Lower leg skin (tissue), 4 donors: ENCODE results near the gene ARL6IP6. TPM values are rescaled to one million over a fixed set of nuclear protein-coding genes. Genes with fewer than 3 reads are reported as not detected.

Experiments used
- DNase-seq, 2 donors: peaks; one replicate each; pipeline ENCODE4 v3.0.0-alpha.2; 2019; ENCODE audit warnings: low spot score in 2 of 2
- H3K4me3 ChIP-seq: fragments of 200-600 bp; sonication (generic); 2 replicates; pipeline ENCODE4 v1.5.1; 2017; ENCODE audit warnings: mild to moderate bottlenecking, low read depth; ENCODE audit not compliant: poor library complexity, severe bottlenecking
- POLR2A ChIP-seq, 2 donors: fragments of 450-650 bp; IDR thresholded peaks; one replicate each; pipeline ENCODE4 v1.6.1; 2016 to 2017; ENCODE audit warnings: antibody characterized with exemption in 2 of 2, mild to moderate bottlenecking in 1 of 2, moderate library complexity in 1 of 2
- WGBS, 2 donors: methylation state at CpG; one replicate each; pipeline ENCODE4 v1.1.5; 2018; 5-methylcytosine and 5-hydroxymethylcytosine counted together
- intact Hi-C: fragments of 100-400 bp; cut with DNase I; formaldehyde crosslinking; loops from one replicate; pipeline ENCODE4 v1.15.0; 2023; ENCODE audit warnings: low total_unique reads
- total RNA-seq, 4 donors: library from RNA; depleted of rRNA; stranded (reverse); fragments of >200 nt; gene quantifications; one replicate each; pipeline ENCODE4 v1.1.0, GENCODE V29; 2016
- TF ChIP-seq, protein P1 (sequence below), 3 donors: fragments of 450-650 bp; IDR thresholded peaks; one replicate each; pipeline ENCODE4 v1.5.1; 2016; ENCODE audit warnings: antibody characterized with exemption in 3 of 3, mild to moderate bottlenecking in 3 of 3, moderate library complexity in 2 of 3

Gene ARL6IP6
- 10 to 100 TPM; 33.6 to 45.3 (median 38.6) TPM for total RNA-seq

DNA sequence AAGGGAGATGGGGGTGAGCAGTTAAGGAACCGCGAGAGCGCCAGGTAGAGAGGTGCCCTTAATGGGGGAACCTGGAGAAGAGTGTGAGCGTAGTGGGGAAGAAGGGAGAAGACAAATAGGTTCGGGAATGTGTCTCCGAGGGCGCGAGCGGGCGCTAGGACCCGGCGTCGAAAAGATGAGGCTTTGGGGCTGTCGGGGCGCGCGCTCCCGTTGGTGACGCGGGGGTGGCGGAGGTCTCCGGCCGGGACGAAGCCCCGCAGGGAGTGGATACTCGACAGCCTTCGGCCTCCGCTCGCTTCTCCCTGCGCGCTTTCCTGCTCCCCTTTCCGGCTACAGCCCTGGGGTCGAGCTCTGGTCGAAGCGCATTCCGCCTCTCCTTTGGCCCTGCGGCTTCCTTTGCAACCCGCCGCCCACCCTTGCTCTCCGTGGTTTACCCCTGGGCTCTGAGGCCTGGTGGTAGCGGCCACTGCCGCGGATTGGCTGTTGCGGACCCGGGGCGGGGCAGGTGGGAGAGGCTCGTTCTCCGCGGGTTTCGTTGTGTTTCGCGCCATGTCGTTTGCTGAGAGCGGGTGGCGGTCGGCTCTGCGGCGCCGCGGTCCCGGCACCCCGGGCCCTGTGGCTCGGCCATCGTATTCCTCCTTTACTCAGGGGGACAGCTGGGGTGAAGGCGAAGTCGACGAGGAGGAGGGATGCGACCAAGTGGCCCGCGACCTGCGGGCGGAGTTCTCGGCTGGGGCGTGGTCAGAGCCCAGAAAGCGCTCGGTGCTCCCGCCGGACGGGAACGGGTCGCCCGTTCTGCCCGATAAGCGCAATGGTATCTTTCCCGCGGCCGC is at the start of gene ARL6IP6:
ARL6IP6 (plus strand) TSS at position 545 of the 833 bp plus-strand sequence; CDS start at position 550, 5 bp downstream.
- TF ChIP-seq, protein P1, sequence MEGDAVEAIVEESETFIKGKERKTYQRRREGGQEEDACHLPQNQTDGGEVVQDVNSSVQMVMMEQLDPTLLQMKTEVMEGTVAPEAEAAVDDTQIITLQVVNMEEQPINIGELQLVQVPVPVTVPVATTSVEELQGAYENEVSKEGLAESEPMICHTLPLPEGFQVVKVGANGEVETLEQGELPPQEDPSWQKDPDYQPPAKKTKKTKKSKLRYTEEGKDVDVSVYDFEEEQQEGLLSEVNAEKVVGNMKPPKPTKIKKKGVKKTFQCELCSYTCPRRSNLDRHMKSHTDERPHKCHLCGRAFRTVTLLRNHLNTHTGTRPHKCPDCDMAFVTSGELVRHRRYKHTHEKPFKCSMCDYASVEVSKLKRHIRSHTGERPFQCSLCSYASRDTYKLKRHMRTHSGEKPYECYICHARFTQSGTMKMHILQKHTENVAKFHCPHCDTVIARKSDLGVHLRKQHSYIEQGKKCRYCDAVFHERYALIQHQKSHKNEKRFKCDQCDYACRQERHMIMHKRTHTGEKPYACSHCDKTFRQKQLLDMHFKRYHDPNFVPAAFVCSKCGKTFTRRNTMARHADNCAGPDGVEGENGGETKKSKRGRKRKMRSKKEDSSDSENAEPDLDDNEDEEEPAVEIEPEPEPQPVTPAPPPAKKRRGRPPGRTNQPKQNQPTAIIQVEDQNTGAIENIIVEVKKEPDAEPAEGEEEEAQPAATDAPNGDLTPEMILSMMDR (IDR thresholded peaks at IDR 0.05), result peak in 1 of 3 donors; percentile 82
- peak in 1 of 2 donors; percentile 8 for TF ChIP-seq POLR2A (IDR thresholded peaks at IDR 0.05)
- 0% methylated on average over 68 to 87 of the region's 87 CpGs for WGBS, 2 donors
- H3K4me3 ChIP-seq, result peak within 1 kb of the TSS; percentile 86
- intact Hi-C loops, result no loop called here
- DNase-seq, result peak; percentile 94 to 99

DNA sequence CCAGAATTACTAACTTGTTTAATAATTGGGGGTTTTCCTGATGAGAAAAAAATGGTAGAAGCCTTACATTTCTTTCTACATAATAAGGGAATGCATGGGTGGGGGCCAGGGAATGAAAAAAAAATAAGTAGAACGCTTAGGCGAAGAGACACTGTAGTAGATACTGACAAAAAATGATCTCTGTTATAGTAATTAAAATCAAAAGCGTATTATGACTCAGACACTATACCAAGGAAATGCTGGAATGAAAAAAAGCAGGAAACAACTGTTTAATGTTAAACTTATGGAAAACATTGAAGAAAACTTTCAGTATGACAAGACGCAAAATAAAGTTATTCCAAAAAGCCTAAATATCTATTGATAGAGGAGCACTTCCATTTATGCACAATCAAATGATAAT is 44.1 kb upstream of the ARL6IP6 start:
- TF ChIP-seq POLR2A (IDR thresholded peaks at IDR 0.05), result no peak
- TF ChIP-seq, protein P1 (IDR thresholded peaks at IDR 0.05), result no peak
- 88 to 92% methylated on average over 4 of the region's 4 CpGs for WGBS, 2 donors
- DNase-seq, result no peak
- intact Hi-C loops, result no loop called here
- H3K4me3 ChIP-seq, result no peak overlapping the region

DNA sequence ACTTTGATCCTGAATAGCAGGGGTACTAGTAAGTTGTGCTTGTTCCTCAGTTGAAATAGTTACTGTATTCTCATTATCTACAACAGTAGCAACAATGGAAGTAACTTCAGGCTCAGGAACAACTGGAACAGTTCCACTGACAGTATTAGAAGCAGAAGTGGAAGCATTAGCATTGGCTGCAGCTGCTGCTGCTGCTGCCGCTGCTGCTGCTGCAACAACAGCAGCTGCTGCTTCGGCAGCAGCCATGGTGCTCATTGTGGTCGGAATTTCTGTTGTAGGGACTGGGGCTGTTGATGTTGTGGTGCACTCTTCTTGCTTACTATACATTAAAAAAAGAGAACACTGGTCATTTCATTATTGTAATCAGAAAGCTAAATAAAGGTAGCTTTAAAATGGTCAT is 42.0 kb upstream of the ARL6IP6 start:
- TF ChIP-seq, protein P1 (IDR thresholded peaks at IDR 0.05), result no peak
- TF ChIP-seq POLR2A (IDR thresholded peaks at IDR 0.05), result no peak
- DNase-seq, result no peak
- intact Hi-C loops, result no loop called here
- no peak overlapping the region for H3K4me3 ChIP-seq
- 93% methylated on average over 3 of the region's 3 CpGs for WGBS, 2 donors

DNA sequence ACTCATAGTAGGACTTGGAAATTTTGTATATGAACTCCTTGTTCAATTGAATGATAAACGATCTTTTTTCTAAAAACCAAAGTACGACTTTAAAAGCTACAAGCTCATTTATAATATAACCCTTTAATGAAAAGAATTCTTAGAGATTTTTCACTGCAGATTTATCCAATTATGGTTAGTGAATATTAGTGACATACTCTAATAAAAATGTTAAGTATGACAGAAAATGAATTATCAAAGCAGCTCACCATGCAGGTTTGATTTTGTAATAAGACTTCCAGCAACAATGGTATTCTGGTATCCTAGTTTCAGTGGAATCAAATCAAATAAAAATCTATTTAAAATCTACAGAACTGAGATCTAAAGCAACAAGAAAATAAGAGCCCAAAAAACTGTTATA is 39.6 kb upstream of the ARL6IP6 start:
- WGBS, 2 donors, result 79 to 81% methylated on average over 2 of the region's 2 CpGs
- TF ChIP-seq, protein P1 (IDR thresholded peaks at IDR 0.05), result no peak
- TF ChIP-seq POLR2A (IDR thresholded peaks at IDR 0.05), result no peak
- no peak for DNase-seq
- intact Hi-C loops, result no loop called here
- H3K4me3 ChIP-seq, result no peak overlapping the region

DNA sequence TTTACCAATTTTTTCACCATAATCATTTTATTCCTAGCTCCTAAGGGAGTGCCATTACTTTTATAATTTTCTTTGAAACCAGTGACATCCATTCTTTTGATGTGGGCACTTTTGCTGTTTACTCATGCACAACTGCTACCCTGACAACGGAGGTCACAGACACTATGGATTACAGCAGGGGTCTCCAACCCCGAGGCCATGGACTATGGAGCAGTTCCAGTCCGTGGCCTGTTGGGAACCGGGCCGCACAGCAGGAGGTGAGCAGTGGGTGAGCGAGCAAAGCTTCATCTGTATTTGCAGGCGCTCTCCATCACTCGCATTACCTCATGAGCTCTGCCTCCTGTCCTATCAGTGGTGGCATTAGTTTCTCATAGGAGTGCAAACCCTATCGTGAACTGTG is 35.8 kb upstream of the ARL6IP6 start:
- H3K4me3 ChIP-seq, result no peak overlapping the region
- TF ChIP-seq POLR2A (IDR thresholded peaks at IDR 0.05), result no peak
- WGBS, 2 donors, result 94 to 98% methylated on average over 9 of the region's 9 CpGs
- intact Hi-C loops, result no loop called here
- DNase-seq, result no peak

DNA sequence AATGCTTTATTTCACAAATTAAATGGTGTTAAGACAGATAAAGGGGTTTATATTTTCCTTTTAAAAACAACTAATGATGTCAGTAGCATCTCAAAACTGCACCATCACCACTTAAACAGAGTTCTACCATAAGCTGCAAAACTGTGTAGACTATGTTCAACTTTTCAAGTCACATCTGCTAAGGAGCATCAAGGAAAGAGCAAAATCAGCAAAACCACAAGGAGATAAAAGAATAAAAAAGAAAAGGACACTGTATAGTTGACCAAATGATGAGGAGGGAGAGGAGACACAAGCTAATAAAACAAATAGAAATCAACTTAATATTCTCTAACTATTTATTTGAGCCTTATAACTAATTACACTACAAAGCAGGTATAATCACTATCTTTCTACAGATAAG is 35.0 kb upstream of the ARL6IP6 start:
- DNase-seq, result no peak
- no peak overlapping the region for H3K4me3 ChIP-seq
- intact Hi-C loops, result no loop called here
- TF ChIP-seq, protein P1 (IDR thresholded peaks at IDR 0.05), result no peak
- no peak for TF ChIP-seq POLR2A (IDR thresholded peaks at IDR 0.05)
